Measurements from ENCODE around the gene LCTL. TPM values are rescaled to one million over a fixed set of nuclear protein-coding genes. Genes with fewer than 3 reads are reported as not detected.

The LCTL gene
- total RNA-seq, 1 donor from 2014 or later = not detected

GRCh38 chr15:66573348-66573718 lies 7.5 kb upstream of the LCTL start:
- Histone ChIP-seq H3K27me3 (ENCODE audit: control insufficient read depth, insufficient read depth, low read length) (no peaks in the 10 kb centered on the region), H3K4me3 (ENCODE audit: low read depth, low read length) (no peak overlapping the region), H3K36me3 (ENCODE audit: control insufficient read depth, insufficient read depth, low read length) (no peaks in the 10 kb centered on the region)
- no peak for DNase-seq (ENCODE audit: low read depth)
- TF ChIP-seq, protein P1, sequence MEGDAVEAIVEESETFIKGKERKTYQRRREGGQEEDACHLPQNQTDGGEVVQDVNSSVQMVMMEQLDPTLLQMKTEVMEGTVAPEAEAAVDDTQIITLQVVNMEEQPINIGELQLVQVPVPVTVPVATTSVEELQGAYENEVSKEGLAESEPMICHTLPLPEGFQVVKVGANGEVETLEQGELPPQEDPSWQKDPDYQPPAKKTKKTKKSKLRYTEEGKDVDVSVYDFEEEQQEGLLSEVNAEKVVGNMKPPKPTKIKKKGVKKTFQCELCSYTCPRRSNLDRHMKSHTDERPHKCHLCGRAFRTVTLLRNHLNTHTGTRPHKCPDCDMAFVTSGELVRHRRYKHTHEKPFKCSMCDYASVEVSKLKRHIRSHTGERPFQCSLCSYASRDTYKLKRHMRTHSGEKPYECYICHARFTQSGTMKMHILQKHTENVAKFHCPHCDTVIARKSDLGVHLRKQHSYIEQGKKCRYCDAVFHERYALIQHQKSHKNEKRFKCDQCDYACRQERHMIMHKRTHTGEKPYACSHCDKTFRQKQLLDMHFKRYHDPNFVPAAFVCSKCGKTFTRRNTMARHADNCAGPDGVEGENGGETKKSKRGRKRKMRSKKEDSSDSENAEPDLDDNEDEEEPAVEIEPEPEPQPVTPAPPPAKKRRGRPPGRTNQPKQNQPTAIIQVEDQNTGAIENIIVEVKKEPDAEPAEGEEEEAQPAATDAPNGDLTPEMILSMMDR (IDR thresholded peaks at IDR 0.05; ENCODE audit: insufficient read depth, low read length, poor library complexity, severe bottlenecking) = no peak

DNA sequence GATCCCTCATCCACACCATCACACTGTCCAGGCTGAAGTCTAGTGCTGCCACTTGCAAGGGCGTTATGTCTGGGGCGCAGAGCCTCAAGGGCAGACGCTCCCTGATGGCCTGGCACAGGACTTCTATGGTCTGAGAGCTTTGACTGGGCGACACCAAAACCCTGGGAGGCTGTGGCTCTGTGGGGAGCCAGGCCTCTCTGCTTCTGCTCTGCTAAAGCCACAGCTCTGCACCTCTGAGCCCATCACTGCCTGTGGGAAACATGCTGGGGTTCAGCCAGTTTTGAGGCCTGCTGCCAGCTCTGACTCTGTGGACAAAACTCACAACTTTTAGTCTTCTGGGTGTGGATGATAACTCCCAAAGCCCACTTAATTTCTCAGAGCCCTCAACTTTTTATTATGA lies 6.3 kb upstream of the LCTL start:
- DNase-seq (ENCODE audit: low read depth) = no peak
- TF ChIP-seq, protein P1 (IDR thresholded peaks at IDR 0.05; ENCODE audit: insufficient read depth, low read length, poor library complexity, severe bottlenecking) = no peak
- Histone ChIP-seq H3K4me3 (ENCODE audit: low read depth, low read length) (no peak overlapping the region), H3K27me3 (ENCODE audit: control insufficient read depth, insufficient read depth, low read length) (no peaks in the 10 kb centered on the region), H3K36me3 (ENCODE audit: control insufficient read depth, insufficient read depth, low read length) (no peaks in the 10 kb centered on the region)

DNA sequence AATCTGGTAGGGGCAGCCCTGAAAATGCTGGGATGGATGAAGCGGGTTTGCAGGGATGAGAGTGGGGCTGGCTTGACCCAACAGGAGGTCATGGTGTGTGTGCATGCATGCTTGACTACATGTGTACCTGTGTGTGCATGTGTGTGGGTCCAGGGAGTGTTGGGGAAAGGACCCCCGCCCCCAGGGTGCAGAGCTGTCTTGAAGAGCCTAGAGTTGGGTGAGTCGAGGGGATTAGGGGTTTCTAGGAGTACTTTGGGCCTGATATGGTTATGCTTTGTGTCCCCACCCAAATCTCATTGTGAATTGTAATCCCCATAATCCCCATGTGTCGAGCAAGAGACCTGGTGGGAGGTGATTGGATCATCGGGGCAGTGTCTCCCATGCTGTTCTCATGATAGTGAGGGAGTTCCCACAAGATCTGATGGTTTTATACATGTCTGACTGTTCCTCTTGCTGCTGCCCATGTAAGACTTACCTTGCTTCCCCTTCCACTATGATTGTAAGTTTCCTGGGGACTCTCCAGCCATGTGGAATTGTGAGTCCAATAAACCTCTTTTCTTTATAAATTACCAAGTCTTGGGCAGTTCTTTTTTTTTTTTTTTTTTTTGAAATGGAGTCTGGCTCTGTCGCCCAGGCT lies 5.2 kb upstream of the LCTL start:
- DNase-seq (ENCODE audit: low read depth) = no peak
- TF ChIP-seq, protein P1 (IDR thresholded peaks at IDR 0.05; ENCODE audit: insufficient read depth, low read length, poor library complexity, severe bottlenecking) = no peak

GRCh38 chr15:66570327-66570726 lies 4.5 kb upstream of the LCTL start:
- no peaks in the 10 kb centered on the region for H3K27me3 ChIP-seq (ENCODE audit: control insufficient read depth, insufficient read depth, low read length)
- no peaks in the 10 kb centered on the region for H3K36me3 ChIP-seq (ENCODE audit: control insufficient read depth, insufficient read depth, low read length)
- no peak overlapping the region for H3K4me3 ChIP-seq (ENCODE audit: low read depth, low read length)
- DNase-seq (ENCODE audit: low read depth) = no peak
- TF ChIP-seq, protein P1 (IDR thresholded peaks at IDR 0.05; ENCODE audit: insufficient read depth, low read length, poor library complexity, severe bottlenecking) = no peak

More for the DNA sequence above, 5.2 kb upstream of the LCTL start:
- no peaks in the 10 kb centered on the region for H3K36me3 ChIP-seq (ENCODE audit: control insufficient read depth, insufficient read depth, low read length)
- H3K27me3 ChIP-seq (ENCODE audit: control insufficient read depth, insufficient read depth, low read length) = no peaks in the 10 kb centered on the region
- no peak overlapping the region for H3K4me3 ChIP-seq (ENCODE audit: low read depth, low read length)

GRCh38 chr15:66569461-66570137 lies 3.8 kb upstream of the LCTL start:
- no peaks in the 10 kb centered on the region for H3K36me3 ChIP-seq (ENCODE audit: control insufficient read depth, insufficient read depth, low read length)
- TF ChIP-seq, protein P1 (IDR thresholded peaks at IDR 0.05; ENCODE audit: insufficient read depth, low read length, poor library complexity, severe bottlenecking) = no peak
- no peaks in the 10 kb centered on the region for H3K27me3 ChIP-seq (ENCODE audit: control insufficient read depth, insufficient read depth, low read length)
- H3K4me3 ChIP-seq (ENCODE audit: low read depth, low read length) = no peak overlapping the region
- DNase-seq (ENCODE audit: low read depth) = no peak

Data from kidney epithelial cell (primary cell).